ENCODE results near the gene TCTN1.
"Not testable (repeated sequence)": the region's sequence is repeated elsewhere in the genome, so short reads cannot be mapped to it uniquely, and the experiment has no call there.

The TCTN1 gene

DNA sequence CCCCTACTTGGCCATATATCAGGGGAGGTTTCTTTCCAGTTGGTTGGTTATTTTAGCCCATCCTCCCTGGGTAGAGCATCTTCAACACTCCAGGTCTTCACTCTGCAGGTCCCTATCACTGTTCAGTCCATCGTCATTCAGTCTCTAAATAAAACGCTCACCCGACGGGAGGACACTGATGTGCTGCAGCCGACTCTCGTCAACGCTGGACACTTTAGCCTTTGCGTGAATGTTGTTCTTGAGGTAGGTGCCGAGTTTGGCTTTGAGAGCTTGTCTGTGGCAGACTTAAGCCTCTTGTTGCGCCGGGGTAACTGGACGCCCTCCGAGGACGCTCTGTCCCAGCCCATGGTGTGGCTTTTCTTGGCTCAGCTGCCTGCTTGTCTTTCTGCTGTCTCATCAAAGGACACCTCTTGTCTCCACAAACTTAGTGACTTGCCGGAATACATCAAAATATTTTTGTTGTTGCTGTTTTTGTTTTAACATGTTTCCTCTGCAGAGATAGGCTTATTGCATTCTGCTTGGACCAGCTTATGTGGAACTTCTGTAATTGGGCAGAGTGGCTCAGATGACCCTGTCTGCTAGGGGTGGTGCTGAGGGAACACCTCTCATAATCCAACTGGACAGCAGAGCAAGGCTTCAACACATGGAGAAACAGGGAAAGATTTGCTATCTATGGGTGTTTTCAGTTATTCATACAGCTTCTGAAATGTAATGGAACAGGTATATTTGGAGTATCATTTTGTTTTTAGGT lies 26.5 kb downstream of the TCTN1 start:
- no peak overlapping the region for H3K4me3 Mint-ChIP-seq
- H3K27ac Mint-ChIP-seq, result no peak overlapping the region
- H3K9me3 Mint-ChIP-seq (ENCODE audit: low read depth), result no peaks in the 10 kb centered on the region
- peaks cover 8% of the 10 kb centered on the region for H3K36me3 Mint-ChIP-seq
- no peaks in the 10 kb centered on the region for H3K27me3 Mint-ChIP-seq
- peaks cover 42% of the 10 kb centered on the region for H3K4me1 Mint-ChIP-seq (ENCODE audit: low read depth)

DNA sequence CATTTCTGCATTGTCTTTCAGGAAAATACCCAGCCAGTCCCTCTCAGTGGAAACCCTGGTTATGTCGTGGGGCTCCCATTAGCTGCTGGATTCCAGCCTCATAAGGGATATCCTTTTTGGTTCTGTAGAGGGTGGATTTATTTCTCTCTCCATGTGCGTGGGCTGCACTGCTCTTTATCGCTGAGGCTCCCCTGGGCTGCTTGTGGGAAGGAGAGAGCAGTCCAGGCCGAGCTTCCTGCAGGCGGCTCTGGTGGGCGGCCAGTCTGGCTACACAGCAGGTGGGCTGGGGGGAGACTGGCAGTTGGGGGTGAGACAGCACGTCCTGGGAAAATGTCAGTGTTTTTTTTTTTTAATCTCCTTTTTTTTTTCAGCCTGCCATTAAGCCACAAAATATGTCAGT lies 27.6 kb downstream of the TCTN1 start:
- Mint-ChIP-seq H3K4me3 (no peak overlapping the region), H3K27ac (no peak overlapping the region), H3K27me3 (no peaks in the 10 kb centered on the region), H3K4me1 (ENCODE audit: low read depth) (peaks cover 35% of the 10 kb centered on the region), H3K36me3 (peaks cover 10% of the 10 kb centered on the region), H3K9me3 (ENCODE audit: low read depth) (no peaks in the 10 kb centered on the region)

DNA sequence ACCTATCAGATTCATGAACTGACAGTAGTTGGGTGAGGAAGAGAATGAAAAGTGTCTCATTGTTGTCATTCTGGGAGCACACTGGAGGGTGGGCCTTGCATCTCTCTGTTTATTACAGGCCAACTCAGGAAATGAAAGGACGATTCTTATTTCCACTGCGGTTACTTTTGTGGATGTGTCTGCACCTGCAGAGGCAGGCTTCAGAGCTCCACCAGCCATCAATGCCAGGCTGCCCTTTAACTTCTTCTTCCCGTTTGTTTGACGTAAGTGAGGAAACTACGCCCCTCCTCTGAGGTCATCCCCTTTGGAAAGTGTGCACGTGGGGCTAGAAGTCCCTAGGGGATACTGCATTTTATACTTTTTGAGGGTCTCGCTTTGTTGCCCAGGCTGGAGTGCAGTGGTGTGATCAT lies 33.7 kb downstream of the TCTN1 start:
- Mint-ChIP-seq H3K36me3 (peaks cover 9% of the 10 kb centered on the region), H3K27me3 (no peaks in the 10 kb centered on the region), H3K4me1 (ENCODE audit: low read depth) (peaks cover 38% of the 10 kb centered on the region), H3K27ac (peak overlapping the region; percentile 87), H3K4me3 (peak overlapping the region; percentile 15), H3K9me3 (ENCODE audit: low read depth) (no peaks in the 10 kb centered on the region)

DNA sequence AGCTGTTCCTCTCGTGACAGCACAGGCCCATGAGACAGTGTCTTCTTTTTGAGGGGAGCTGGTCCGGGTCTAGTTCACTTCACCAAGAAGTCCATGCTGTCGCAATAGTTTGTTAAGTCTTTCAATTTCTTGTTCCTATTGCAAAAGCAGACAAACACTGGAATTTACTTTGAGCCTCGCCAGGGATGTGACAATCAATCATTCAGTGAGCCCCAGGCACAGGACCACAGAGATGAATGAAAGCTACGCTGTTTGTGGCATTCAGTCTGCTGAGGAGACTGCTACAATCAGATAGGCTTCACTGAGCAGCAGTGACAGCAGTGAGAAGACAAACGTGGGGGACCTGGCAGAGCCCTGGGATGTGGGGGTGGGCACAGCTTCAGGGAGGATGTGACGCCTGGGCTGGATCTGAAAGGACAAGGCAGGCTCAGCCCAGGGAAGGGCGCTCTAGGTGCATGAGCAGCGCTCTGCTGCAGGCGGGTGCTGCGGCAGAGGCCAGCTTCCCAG lies 35.5 kb downstream of the TCTN1 start:
- no peak overlapping the region for H3K27ac Mint-ChIP-seq
- H3K9me3 Mint-ChIP-seq (ENCODE audit: low read depth), result no peaks in the 10 kb centered on the region
- no peaks in the 10 kb centered on the region for H3K27me3 Mint-ChIP-seq
- H3K4me1 Mint-ChIP-seq (ENCODE audit: low read depth), result peaks cover 25% of the 10 kb centered on the region
- H3K36me3 Mint-ChIP-seq, result peaks cover 14% of the 10 kb centered on the region
- no peak overlapping the region for H3K4me3 Mint-ChIP-seq

DNA sequence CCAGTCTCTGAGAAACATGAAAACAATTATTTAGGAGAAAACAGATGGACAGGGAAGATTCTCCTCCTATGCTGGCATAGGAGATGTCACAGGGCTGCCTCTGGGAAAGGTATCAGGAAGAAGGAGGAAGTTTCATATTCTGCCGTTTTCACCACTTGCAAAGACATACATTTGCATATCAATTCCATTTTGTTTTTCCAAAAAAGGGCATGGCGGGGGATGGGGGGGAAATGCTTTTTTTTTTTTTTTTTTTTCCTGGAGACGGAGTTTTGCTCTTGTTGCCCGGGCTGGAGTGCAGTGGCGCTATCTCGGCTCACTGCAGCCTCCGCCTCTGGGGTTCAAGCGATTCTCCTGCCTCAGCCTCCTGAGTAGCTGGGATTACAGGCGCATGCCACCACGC lies 40.3 kb downstream of the TCTN1 start:
- H3K4me3 Mint-ChIP-seq; H3K27ac Mint-ChIP-seq; H3K27me3 Mint-ChIP-seq; H3K9me3 Mint-ChIP-seq (ENCODE audit: low read depth); H3K4me1 Mint-ChIP-seq (ENCODE audit: low read depth): not testable (repeated sequence)
- peaks cover 18% of the 10 kb centered on the region for H3K36me3 Mint-ChIP-seq

DNA sequence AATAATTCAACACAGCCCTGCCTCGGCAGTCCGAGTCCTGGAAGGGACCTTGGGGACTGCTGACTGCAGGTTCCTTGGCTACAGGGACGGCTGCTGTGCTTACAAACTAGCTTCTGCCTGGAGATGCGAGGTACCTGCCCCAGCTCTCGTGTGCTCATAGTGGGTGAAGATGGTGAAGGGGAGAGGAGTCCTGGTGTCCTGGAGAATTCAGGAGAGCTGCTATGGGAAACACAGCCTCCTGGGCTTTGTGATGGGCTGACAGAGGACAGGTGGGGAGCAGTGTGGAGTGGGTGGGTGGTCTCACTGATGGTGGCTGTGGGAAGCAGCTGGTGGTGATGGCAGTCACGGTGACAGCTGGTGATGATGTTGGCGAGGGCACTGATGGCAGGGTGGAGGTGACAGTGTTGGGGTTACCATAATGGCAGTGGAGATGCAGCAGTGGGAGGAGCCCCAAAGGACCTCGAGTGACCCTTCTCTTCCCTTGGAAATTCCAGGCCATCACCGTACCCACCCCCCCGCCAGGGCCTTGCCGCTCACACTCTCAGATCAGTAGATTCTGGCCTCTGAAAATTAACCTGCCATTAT lies 42.2 kb downstream of the TCTN1 start:
- Mint-ChIP-seq H3K4me1 (ENCODE audit: low read depth) (peaks cover 8% of the 10 kb centered on the region), H3K27ac (no peak overlapping the region), H3K27me3 (no peaks in the 10 kb centered on the region), H3K9me3 (ENCODE audit: low read depth) (no peaks in the 10 kb centered on the region), H3K36me3 (peaks cover 18% of the 10 kb centered on the region), H3K4me3 (no peak overlapping the region)

DNA sequence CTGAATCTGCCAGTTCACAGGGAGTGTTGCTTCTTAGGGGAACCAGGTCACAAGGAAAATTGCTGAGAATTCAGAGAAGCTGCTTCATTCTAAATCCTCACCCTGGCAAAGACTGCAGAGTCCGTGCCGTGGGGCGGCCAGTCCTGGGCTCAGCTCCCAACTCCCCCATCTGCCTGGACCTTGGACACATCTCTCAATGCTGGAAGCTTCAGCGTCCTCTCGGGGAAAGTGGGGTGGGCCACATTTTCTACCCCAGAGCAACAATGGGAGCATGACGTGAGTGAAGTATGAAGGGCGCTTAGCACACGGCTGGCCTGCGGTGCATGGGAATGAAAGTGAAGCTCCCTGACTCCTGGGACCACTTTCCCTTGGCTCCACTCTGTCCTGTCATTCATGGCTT lies 43.8 kb downstream of the TCTN1 start:
- no peak overlapping the region for H3K4me3 Mint-ChIP-seq
- no peaks in the 10 kb centered on the region for H3K27me3 Mint-ChIP-seq
- H3K36me3 Mint-ChIP-seq, result peaks cover 18% of the 10 kb centered on the region
- no peaks in the 10 kb centered on the region for H3K9me3 Mint-ChIP-seq (ENCODE audit: low read depth)
- H3K27ac Mint-ChIP-seq, result no peak overlapping the region
- peaks cover 22% of the 10 kb centered on the region for H3K4me1 Mint-ChIP-seq (ENCODE audit: low read depth)

DNA sequence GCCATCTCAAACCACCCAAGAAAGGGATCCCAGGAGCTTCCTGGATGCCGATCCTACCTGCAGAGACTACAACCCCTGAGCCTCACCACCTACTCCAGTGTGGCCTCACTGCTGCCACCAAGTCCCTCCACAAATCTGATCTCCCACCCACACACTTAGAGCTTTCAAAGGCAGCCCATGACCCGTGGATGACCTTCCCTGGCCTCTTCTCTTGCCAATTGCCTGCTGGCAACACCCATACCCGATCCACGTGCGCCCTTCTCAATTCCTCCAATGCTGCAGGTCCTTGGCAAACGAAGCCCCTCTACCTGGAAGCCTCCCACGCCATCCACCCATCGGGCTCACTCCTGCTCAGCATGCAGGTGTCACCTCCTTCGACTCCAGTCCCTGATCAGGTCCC lies 44.3 kb downstream of the TCTN1 start:
- no peaks in the 10 kb centered on the region for H3K27me3 Mint-ChIP-seq
- peaks cover 20% of the 10 kb centered on the region for H3K36me3 Mint-ChIP-seq
- no peak overlapping the region for H3K27ac Mint-ChIP-seq
- peaks cover 25% of the 10 kb centered on the region for H3K4me1 Mint-ChIP-seq (ENCODE audit: low read depth)
- H3K4me3 Mint-ChIP-seq, result no peak overlapping the region
- no peaks in the 10 kb centered on the region for H3K9me3 Mint-ChIP-seq (ENCODE audit: low read depth)

DNA sequence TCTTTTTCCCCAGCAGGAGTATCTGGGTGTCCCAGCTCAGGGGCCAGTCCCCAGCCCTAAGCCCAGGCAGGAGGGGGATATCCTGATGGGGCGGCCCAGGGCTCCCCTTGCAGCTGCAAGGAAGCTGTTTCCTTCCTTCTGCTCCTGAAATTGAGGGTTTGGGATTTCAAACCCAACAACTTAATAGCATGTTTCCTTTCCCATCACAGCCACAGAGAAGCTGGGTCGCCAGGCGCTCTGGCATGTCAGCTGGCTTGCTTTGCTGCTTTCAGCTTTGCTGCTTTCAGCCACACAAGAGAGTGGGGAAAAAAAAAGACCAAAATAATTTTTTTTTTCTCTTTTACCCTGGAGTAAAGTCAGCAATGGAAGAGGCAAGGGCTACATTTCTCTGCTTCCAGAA lies 44.9 kb downstream of the TCTN1 start:
- Mint-ChIP-seq H3K4me1 (ENCODE audit: low read depth) (peaks cover 25% of the 10 kb centered on the region), H3K27me3 (no peaks in the 10 kb centered on the region), H3K36me3 (peaks cover 17% of the 10 kb centered on the region), H3K9me3 (ENCODE audit: low read depth) (no peaks in the 10 kb centered on the region), H3K4me3 (no peak overlapping the region), H3K27ac (no peak overlapping the region)

DNA sequence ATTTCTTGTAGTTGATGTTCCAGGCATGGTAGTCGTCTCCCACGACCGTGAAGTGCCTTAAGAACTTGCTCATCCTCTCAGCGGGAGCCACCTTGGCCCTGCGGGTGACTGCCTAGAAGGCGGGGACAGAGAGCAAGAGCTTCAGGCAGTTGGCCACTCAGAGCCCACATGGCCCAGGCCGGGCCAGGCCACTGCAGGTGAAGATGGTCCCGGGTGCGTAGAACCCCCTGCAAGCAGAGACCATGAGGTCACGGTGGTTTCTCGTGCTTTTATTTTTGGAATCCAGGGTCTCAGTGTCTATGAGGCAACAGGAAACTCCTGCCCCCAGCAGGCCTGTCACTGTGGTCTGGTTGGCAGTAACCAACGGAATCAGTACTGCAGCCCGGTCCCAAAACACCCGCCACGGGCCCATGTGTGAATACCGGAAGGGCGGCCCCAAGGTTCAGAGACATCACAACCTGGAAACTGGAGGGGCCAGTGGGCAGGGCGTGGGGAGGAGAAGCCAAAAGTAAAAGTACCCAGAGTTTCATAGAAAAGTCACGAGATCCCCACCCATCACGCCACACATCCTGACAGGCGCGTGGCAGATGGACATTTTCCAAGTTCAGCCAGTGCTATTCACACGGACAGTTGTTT lies 47.5 kb downstream of the TCTN1 start:
- H3K4me1 Mint-ChIP-seq (ENCODE audit: low read depth), result peaks cover 25% of the 10 kb centered on the region

DNA sequence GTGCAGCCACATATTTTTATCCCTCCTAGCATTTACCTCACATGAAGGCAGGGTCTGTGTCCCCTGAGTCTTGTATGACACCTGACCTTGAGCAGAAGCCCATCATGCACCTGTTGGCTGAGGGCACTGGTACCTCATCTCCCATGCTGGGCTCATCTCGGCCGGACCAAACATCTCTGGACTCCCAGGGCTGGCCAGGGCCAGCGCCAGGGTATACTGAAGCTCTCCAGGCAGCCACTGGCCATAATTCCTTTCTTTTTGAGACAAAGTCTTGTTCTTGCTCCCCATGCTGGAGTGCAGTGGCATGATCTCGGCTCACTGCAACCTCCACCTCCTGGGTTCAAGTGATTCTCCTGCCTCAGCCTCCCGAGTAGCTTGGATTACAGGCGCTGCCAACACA lies 53.0 kb downstream of the TCTN1 start:
- Mint-ChIP-seq H3K4me3 (no peak overlapping the region), H3K27me3 (no peaks in the 10 kb centered on the region), H3K36me3 (peaks cover 17% of the 10 kb centered on the region), H3K27ac (no peak overlapping the region), H3K9me3 (ENCODE audit: low read depth) (peaks cover 4% of the 10 kb centered on the region), H3K4me1 (ENCODE audit: low read depth) (peaks cover 37% of the 10 kb centered on the region)

More for the DNA sequence above, 47.5 kb downstream of the TCTN1 start:
- Mint-ChIP-seq H3K9me3 (ENCODE audit: low read depth) (no peaks in the 10 kb centered on the region), H3K27me3 (no peaks in the 10 kb centered on the region), H3K36me3 (peaks cover 17% of the 10 kb centered on the region), H3K4me3 (peak overlapping the region; percentile 89), H3K27ac (peak overlapping the region; percentile 97)

DNA sequence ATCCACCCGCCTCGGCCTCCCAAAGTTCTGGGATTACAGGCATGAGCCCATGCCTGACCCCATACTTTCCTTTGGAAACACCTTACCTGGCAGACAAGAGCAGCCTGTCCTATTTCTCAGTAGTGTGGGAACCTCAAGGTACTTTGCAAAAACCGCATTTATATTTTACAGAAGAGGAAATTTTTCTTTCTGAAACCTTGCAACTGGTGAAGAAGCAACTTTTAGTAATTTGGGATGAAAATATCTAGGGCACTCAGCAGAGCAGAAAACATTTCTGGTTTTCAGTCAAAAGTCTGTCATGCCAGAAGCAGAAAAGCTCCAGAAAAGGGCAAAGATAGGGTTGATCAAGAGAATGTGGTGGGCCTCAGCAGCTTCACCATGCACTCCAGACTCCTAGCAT lies 53.7 kb downstream of the TCTN1 start:
- Mint-ChIP-seq H3K27ac (no peak overlapping the region), H3K4me1 (ENCODE audit: low read depth) (peaks cover 34% of the 10 kb centered on the region), H3K4me3 (no peak overlapping the region), H3K9me3 (ENCODE audit: low read depth) (peaks cover 4% of the 10 kb centered on the region), H3K27me3 (no peaks in the 10 kb centered on the region), H3K36me3 (peaks cover 18% of the 10 kb centered on the region)

DNA sequence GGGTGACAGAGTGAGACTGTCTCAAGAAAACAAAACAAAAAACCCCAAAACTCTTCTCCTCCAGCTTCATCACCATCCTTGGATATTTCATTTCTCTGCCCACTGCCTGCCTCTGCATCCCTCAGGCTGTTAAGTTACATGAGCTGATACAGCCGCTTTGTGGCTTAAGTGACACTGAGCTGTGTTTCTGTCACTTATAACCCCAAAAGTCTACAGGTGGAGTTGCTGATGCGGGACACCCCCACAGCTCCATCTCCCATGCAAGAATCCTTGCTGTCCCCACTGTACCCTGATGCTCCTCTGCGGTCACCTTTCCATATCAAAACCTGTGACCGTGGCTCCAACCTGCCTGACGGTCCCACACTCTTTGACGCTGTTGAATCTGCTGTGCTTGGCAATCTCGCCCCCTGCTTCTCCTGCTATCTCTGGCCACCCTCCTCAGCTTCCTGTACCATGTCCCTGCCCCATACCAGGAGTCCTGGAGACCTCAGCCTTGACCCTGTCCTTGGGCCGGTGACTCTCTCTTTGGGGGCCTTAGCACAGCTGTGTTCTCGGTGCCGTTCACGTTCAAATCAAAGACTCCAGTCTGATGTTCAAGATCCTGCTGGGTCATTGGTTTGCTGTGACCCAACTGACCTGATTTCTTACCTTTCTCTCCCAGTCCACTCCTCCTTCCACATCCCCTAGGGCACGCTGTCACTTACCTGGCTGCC lies 54.7 kb downstream of the TCTN1 start:
- peaks cover 32% of the 10 kb centered on the region for H3K4me1 Mint-ChIP-seq (ENCODE audit: low read depth)
- H3K27ac Mint-ChIP-seq, result peak overlapping the region; percentile 96
- peak overlapping the region; percentile 82 for H3K4me3 Mint-ChIP-seq
- H3K27me3 Mint-ChIP-seq, result no peaks in the 10 kb centered on the region
- H3K36me3 Mint-ChIP-seq, result peaks cover 20% of the 10 kb centered on the region
- peaks cover 4% of the 10 kb centered on the region for H3K9me3 Mint-ChIP-seq (ENCODE audit: low read depth)

DNA sequence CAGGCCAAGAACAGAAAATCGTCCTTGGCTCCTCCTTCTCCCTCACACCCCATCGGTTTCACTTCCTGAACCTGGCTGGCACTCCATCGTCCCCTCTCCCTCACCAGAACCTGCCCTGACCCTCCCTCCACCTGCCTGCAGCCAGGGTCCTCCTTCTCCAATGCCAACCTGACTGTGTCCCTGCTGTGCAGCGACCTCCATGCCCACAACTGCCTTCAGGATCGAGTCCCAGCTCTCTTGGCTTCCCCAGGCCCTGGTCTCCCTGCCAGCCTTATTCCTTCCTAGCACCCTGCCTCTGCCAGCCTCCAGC lies 55.2 kb downstream of the TCTN1 start:
- peak overlapping the region; percentile 96 for H3K27ac Mint-ChIP-seq
- peaks cover 4% of the 10 kb centered on the region for H3K9me3 Mint-ChIP-seq (ENCODE audit: low read depth)
- peak overlapping the region; percentile 82 for H3K4me3 Mint-ChIP-seq
- no peaks in the 10 kb centered on the region for H3K27me3 Mint-ChIP-seq
- peaks cover 32% of the 10 kb centered on the region for H3K4me1 Mint-ChIP-seq (ENCODE audit: low read depth)
- H3K36me3 Mint-ChIP-seq, result peaks cover 20% of the 10 kb centered on the region

DNA sequence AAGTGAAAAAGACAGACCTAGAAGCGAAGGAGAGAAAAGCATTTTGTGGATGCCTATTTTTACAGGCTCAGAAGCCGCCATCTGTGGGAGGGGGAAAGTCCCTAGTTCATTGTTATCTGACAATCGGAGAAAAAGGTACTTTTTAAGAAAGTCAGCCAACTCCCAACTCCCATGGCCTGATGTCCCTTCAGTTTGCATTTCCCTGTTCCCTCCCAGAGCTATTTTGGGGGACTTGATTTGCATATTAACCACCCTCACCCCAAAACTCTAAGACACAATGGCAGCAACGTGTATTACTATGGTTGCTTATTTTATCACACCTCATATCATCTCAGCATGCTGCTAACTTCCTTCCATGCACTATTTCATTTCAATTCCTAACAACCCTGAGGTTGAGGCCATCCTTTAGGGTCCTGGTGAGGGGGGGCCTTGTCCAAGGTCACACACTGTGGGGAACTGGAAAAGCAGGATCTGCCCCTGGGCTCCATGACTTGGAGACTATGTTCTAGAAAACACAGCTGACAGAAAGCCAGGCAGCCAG lies 56.3 kb downstream of the TCTN1 start:
- Mint-ChIP-seq H3K4me1 (ENCODE audit: low read depth) (peaks cover 34% of the 10 kb centered on the region), H3K27me3 (no peaks in the 10 kb centered on the region), H3K36me3 (peaks cover 21% of the 10 kb centered on the region), H3K9me3 (ENCODE audit: low read depth) (peaks cover 7% of the 10 kb centered on the region), H3K27ac (peak overlapping the region; percentile 96), H3K4me3 (peak overlapping the region; percentile 82)
